Sigmoid colon (tissue), 4 donors: ENCODE measurements around the gene ASB7.

Source experiments
- EP300 ChIP-seq, 4 donors: sonication (generic); formaldehyde crosslinking; IDR thresholded peaks; one replicate each; pipeline ENCODE4 v1.6.1; 2017; ENCODE audit warnings: antibody characterized with exemption in 4 of 4
- POLR2A ChIP-seq, 2 donors: fragments of 450-650 bp; IDR thresholded peaks; one replicate each; pipeline ENCODE4 v1.6.1; 2016; ENCODE audit warnings: antibody characterized with exemption in 2 of 2, mild to moderate bottlenecking in 2 of 2, moderate library complexity in 2 of 2
- POLR2AphosphoS5 ChIP-seq, 4 donors: sonication (generic); formaldehyde crosslinking; IDR thresholded peaks; one replicate each; pipeline ENCODE4 v1.6.1; 2017; ENCODE audit warnings: antibody characterized with exemption in 4 of 4
- TF ChIP-seq, protein P1 (sequence below), 4 experiments: fragments of 450-650 bp in 3 of 4; fragments of 200-600 bp in 1 of 4; IDR thresholded peaks; one replicate each; pipeline ENCODE4 v1.5.1; 2016 to 2019; ENCODE audit warnings: antibody characterized with exemption in 4 of 4, mild to moderate bottlenecking in 3 of 4, moderate library complexity in 2 of 4

DNA sequence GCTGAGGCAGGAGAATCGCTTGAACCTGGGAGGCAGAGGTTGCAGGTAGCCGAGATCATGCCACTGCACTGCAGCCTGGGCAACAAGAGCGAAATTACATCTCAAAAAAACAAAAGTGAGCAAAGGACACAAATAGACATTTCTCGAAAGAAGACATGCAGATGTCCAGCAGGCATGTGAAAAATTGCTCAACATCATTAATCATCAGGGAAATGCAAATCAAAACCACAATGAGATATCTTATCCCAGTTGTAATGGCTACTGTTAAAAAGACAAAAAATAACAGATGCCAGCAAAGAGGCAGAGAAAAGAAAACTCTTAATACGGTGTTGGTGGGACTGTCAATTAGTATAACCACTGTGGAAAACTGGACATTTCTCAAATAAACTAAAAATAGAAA lies 20.9 kb downstream of the ASB7 start:
- TF ChIP-seq POLR2AphosphoS5 (IDR thresholded peaks at IDR 0.05), result no peak
- TF ChIP-seq, protein P1, sequence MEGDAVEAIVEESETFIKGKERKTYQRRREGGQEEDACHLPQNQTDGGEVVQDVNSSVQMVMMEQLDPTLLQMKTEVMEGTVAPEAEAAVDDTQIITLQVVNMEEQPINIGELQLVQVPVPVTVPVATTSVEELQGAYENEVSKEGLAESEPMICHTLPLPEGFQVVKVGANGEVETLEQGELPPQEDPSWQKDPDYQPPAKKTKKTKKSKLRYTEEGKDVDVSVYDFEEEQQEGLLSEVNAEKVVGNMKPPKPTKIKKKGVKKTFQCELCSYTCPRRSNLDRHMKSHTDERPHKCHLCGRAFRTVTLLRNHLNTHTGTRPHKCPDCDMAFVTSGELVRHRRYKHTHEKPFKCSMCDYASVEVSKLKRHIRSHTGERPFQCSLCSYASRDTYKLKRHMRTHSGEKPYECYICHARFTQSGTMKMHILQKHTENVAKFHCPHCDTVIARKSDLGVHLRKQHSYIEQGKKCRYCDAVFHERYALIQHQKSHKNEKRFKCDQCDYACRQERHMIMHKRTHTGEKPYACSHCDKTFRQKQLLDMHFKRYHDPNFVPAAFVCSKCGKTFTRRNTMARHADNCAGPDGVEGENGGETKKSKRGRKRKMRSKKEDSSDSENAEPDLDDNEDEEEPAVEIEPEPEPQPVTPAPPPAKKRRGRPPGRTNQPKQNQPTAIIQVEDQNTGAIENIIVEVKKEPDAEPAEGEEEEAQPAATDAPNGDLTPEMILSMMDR (IDR thresholded peaks at IDR 0.05), result no peak
- no peak for TF ChIP-seq POLR2A (IDR thresholded peaks at IDR 0.05)
- TF ChIP-seq EP300 (IDR thresholded peaks at IDR 0.05), result no peak
